Mucosa of stomach (tissue), 1 donor: ENCODE measurements around the gene TPPP.
"Not testable (repeated sequence)": the region's sequence is repeated elsewhere in the genome, so short reads cannot be mapped to it uniquely, and the experiment has no call there.

Experiments
- H3K27me3 ChIP-seq: one replicate; pipeline ENCODE4 v1.7.0; 2013; ENCODE audit warnings: mild to moderate bottlenecking, low read length; ENCODE audit not compliant: control insufficient read depth, insufficient read depth
- H3K36me3 ChIP-seq: one replicate; pipeline ENCODE4 v1.7.0; 2013; ENCODE audit warnings: low read length; ENCODE audit not compliant: control insufficient read depth, insufficient read depth
- H3K4me1 ChIP-seq: one replicate; pipeline ENCODE4 v1.7.0; 2013; ENCODE audit warnings: mild to moderate bottlenecking, low read length; ENCODE audit not compliant: control insufficient read depth, insufficient read depth
- H3K4me3 ChIP-seq: one replicate; pipeline ENCODE4 v1.7.0; 2013; ENCODE audit warnings: low read length
- H3K9ac ChIP-seq: one replicate; pipeline ENCODE4 v1.7.0; 2013; ENCODE audit warnings: mild to moderate bottlenecking, low read length, moderate library complexity
- H3K9me3 ChIP-seq: one replicate; pipeline ENCODE4 v1.7.0; 2013; ENCODE audit warnings: mild to moderate bottlenecking, low read length, moderate library complexity; ENCODE audit not compliant: control insufficient read depth
- donor health status: Pancreatic carcinoma.

TPPP gene

DNA sequence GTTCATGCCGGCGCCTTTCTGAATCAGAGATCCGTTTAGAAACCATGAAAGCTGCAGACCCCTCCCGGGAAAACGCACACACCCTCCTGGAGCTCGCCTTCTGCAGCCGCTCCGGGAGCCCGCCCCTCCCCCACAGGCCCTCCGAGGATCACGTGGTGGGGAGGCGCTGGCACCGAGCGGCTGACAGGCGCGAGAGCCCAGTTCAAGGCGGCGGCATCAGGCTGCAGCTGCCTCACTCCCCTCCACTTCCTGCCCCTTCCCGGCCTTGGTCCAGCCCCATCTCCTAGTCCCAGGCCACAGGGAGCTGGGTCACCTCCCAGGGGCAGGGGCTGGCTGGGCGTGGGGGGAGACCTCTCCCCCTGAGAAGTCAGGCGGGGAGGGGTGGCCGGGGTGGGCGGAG is 2.1 kb downstream of the TPPP start:
- not testable (repeated sequence) for H3K27me3 ChIP-seq, H3K4me3 ChIP-seq, H3K4me1 ChIP-seq, H3K9me3 ChIP-seq, H3K36me3 ChIP-seq, H3K9ac ChIP-seq

DNA sequence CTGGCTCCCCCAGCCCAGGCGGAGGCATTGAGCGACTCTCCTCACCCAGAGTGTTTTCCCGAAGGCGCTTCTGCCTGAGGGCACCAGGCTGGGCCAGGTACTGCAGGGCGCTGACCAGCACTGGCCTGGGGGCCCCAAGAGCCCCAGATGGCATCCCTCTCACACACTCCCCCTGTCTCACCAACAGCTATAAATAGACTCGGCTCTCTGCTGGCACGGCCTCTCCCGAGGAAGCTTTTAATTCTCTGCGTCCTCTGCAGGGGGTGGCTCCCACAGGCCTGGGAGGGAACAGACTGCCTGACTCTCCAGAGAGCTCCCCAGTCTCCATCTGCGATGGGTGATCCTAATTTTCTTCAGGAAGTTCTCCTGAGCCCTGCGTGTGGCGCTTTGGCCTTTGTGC is 2.9 kb downstream of the TPPP start:
- H3K27me3 ChIP-seq, H3K9me3 ChIP-seq, H3K36me3 ChIP-seq, H3K9ac ChIP-seq, H3K4me1 ChIP-seq, H3K4me3 ChIP-seq: not testable (repeated sequence)

DNA sequence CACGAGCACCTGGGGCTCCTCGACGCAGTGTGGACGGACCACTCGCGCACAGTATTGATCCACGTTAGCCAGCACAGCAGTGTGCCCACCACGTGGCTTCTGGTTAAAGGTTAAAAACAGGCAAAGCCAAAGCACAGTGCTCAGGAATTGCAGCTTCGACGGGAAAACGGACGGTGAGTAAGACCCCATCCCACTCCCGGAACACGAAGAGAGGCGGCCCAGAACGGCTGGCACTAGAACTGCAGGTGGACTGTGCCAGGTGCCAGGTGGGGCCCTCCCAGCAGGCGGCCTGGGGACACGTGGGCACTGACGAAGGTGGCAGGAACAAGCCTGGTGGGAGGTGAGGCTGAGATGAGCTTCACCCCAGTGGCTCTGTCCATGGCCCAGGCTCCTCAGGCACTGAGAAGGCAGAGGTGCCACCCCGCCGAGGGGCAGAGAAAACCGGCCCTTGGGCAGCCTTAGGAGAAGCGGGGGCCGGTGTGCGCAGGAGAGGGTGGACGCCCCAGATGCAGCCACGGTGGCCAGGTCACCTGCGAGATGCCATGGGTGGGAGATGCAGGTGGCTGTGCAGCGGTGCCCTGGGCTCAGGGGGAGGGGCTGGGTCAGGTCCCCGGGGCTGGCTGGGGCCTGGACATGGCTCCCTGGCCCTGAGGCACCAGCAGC is 4.7 kb downstream of the TPPP start:
- H3K27me3 ChIP-seq, H3K4me1 ChIP-seq, H3K36me3 ChIP-seq: not testable (repeated sequence)

GRCh38 chr5:686936-687335 is 6.2 kb downstream of the TPPP start:
- not testable (repeated sequence) for H3K4me3 ChIP-seq, H3K9me3 ChIP-seq, H3K9ac ChIP-seq, H3K27me3 ChIP-seq, H3K4me1 ChIP-seq, H3K36me3 ChIP-seq

More for the DNA sequence above, 4.7 kb downstream of the TPPP start:
- H3K9me3 ChIP-seq, H3K4me3 ChIP-seq, H3K9ac ChIP-seq: not testable (repeated sequence)

GRCh38 chr5:686172-686523 is 7.0 kb downstream of the TPPP start:
- not testable (repeated sequence) for H3K9ac ChIP-seq, H3K36me3 ChIP-seq, H3K27me3 ChIP-seq, H3K4me3 ChIP-seq, H3K9me3 ChIP-seq, H3K4me1 ChIP-seq

DNA sequence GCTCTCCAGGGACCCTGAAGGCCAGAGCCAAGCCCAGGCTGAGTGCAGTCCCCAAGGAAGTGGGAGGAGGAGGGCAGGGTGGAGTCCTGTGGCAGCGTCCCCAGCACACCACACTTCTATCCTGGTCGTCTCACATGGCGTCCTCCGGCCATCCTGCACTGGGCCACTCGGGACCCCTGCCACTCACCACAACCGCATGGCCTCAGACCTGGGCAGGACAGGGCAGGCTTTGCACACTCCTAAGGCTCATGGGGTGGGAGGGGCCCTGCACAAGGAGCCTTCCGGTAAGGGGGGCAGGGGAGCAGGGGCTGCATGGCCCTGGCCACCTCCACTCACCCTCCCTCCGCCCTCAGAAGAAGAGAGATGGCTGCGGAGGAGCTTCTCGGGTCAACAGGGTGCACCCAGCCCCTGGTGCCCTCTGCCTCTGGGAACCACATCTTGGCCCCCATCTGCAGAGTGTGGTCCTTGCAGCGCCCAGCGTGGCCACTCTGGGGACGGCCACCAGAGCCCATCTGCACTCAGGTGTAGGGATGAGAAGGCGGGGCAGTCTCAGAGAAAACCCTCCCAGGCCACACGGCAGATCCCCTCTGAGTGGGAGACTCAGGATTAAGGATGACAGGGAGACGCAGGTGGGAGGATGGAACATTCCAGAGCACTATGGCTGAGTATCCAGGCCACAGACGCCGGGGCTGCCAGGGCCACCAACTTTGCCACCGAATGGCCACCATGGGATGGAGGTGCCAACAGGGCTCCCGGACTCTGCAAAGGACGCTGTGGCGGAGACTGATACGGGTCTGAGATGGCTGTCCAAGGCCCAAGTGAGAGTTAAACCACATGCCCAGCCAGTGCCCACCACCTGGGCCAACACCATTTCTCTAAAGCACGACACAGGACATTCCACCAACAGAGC is 7.6 kb downstream of the TPPP start:
- Histone ChIP-seq H3K4me3 (no peak overlapping the region), H3K9me3 (no peaks in the 10 kb centered on the region), H3K27me3 (no peaks in the 10 kb centered on the region), H3K9ac (no peak overlapping the region), H3K36me3 (no peaks in the 10 kb centered on the region), H3K4me1 (no peaks in the 10 kb centered on the region)

- H3K36me3 ChIP-seq, result no peaks in the 10 kb centered on the region
- no peak overlapping the region for H3K9ac ChIP-seq
- no peak overlapping the region for H3K4me3 ChIP-seq
- no peaks in the 10 kb centered on the region for H3K27me3 ChIP-seq
- H3K9me3 ChIP-seq, result no peaks in the 10 kb centered on the region
- no peaks in the 10 kb centered on the region for H3K4me1 ChIP-seq
These were observed 8.4 kb downstream of the TPPP start for GRCh38 chr5:684751-685216.

GRCh38 chr5:683551-684481 is 9.3 kb downstream of the TPPP start:
- H3K36me3 ChIP-seq, result no peaks in the 10 kb centered on the region
- no peaks in the 10 kb centered on the region for H3K4me1 ChIP-seq
- H3K9ac ChIP-seq, result no peak overlapping the region
- no peak overlapping the region for H3K4me3 ChIP-seq
- H3K9me3 ChIP-seq, result no peaks in the 10 kb centered on the region
- H3K27me3 ChIP-seq, result no peaks in the 10 kb centered on the region

- not testable (repeated sequence) for H3K4me3 ChIP-seq, H3K36me3 ChIP-seq, H3K9me3 ChIP-seq, H3K4me1 ChIP-seq, H3K27me3 ChIP-seq, H3K9ac ChIP-seq
These were observed 10.3 kb downstream of the TPPP start for GRCh38 chr5:682651-683358.

- not testable (repeated sequence) for H3K36me3 ChIP-seq, H3K4me1 ChIP-seq, H3K4me3 ChIP-seq, H3K9ac ChIP-seq, H3K27me3 ChIP-seq, H3K9me3 ChIP-seq
These were observed 10.9 kb downstream of the TPPP start for GRCh38 chr5:682216-682615.

GRCh38 chr5:681317-682191 is 11.6 kb downstream of the TPPP start:
- H3K4me3 ChIP-seq, H3K4me1 ChIP-seq, H3K9ac ChIP-seq, H3K36me3 ChIP-seq, H3K9me3 ChIP-seq, H3K27me3 ChIP-seq: not testable (repeated sequence)
